HUES6 (cell line): ENCODE measurements around the gene SCRN3.
"Not testable (repeated sequence)": the region's sequence is repeated elsewhere in the genome, so short reads cannot be mapped to it uniquely, and the experiment has no call there.

ENCODE experiments used
- H3K27ac ChIP-seq: 2 replicates; pipeline ENCODE4 v1.7.0; 2013; ENCODE audit warnings: low read depth, mild to moderate bottlenecking, low read length, inconsistent platforms
- H3K27me3 ChIP-seq: 2 replicates; pipeline ENCODE4 v1.6.1; 2013; ENCODE audit warnings: low read length; ENCODE audit not compliant: control insufficient read depth, insufficient read depth
- H3K36me3 ChIP-seq: 2 replicates; pipeline ENCODE4 v1.6.1; 2013; ENCODE audit warnings: low read length; ENCODE audit not compliant: control insufficient read depth, insufficient read depth
- H3K4me1 ChIP-seq: 2 replicates; pipeline ENCODE4 v1.6.1; 2013; ENCODE audit warnings: low read length; ENCODE audit not compliant: control insufficient read depth, insufficient read depth
- H3K4me3 ChIP-seq: 2 replicates; pipeline ENCODE4 v1.5.1; 2013; ENCODE audit warnings: low read depth, low read length
- H3K9ac ChIP-seq: one replicate; pipeline ENCODE4 v1.6.1; 2013; ENCODE audit warnings: mild to moderate bottlenecking, low read length
- H3K9me3 ChIP-seq: 2 replicates; pipeline ENCODE4 v1.6.1; 2013; ENCODE audit warnings: low read depth, low read length; ENCODE audit not compliant: control insufficient read depth, insufficient read depth

SCRN3 gene

DNA sequence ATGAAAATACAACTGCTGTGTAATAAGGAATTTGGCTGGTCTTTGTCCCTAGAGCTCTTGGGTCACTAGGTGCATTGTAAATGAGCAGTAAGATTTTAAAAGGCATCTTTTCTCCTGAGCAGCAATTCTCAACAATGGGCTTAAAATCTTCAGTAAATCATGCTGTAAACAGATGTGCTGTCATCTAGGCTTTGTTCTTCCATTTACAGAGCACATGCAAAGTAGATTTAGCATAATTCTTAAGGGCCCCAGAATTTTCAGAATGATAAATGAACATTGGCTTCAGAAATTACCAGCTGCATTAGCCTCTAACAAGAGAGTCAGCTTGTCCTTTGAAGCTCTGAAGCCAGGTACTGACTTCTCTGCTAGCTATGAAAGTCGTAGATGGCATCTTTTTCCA, 26.8 kb upstream of the SCRN3 start:
- Histone ChIP-seq H3K27me3 (no peaks in the 10 kb centered on the region), H3K9ac (no peak overlapping the region), H3K36me3 (peaks cover 12% of the 10 kb centered on the region), H3K9me3 (peaks cover 23% of the 10 kb centered on the region), H3K4me1 (no peaks in the 10 kb centered on the region), H3K4me3 (no peak overlapping the region), H3K27ac (no peak overlapping the region)

DNA sequence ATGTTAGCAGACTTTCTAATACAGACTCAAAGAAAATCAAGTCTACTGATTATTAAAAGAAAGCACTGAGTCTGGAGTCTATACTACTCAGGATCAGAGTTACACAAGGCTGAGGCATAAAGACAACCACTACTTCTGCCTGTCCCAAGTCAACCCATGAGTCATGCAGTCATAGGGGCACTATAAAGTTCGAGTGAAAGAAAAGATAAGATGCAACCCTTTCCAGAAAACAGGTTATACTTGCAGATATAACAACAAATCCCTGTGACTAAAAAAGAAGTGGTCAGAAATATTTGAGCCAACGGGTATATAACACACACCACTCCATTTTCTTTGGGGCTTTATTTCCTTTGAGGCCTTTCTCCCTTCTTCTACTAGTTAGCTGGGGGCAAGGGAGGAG, 18.6 kb upstream of the SCRN3 start:
- Histone ChIP-seq H3K27ac (no peak overlapping the region), H3K36me3 (peaks cover 41% of the 10 kb centered on the region), H3K4me1 (no peaks in the 10 kb centered on the region), H3K9ac (no peak overlapping the region), H3K9me3 (no peaks in the 10 kb centered on the region), H3K27me3 (no peaks in the 10 kb centered on the region), H3K4me3 (no peak overlapping the region)

DNA sequence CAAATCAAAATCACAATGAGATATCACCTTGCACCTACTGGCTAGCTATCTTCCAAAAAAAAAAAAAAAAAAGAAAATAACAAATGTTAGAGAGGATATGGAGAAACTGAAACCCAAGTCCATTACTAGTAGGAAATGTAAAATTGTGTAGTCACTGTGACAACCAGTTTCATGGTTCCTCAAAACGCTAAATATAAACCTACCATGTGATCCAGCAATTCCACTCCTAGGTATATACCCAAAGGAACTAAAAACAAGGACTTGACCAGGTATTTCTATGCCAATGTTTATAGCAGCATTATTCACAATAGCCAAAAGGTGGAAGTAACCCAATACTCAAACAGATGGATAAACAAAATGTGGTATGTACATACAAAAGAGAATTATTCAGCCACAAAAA, 11.7 kb upstream of the SCRN3 start:
- Histone ChIP-seq H3K9ac (no peak overlapping the region), H3K4me3 (no peak overlapping the region), H3K36me3 (peaks cover 30% of the 10 kb centered on the region), H3K4me1 (no peaks in the 10 kb centered on the region), H3K27ac (no peak overlapping the region), H3K27me3 (no peaks in the 10 kb centered on the region), H3K9me3 (no peaks in the 10 kb centered on the region)

DNA sequence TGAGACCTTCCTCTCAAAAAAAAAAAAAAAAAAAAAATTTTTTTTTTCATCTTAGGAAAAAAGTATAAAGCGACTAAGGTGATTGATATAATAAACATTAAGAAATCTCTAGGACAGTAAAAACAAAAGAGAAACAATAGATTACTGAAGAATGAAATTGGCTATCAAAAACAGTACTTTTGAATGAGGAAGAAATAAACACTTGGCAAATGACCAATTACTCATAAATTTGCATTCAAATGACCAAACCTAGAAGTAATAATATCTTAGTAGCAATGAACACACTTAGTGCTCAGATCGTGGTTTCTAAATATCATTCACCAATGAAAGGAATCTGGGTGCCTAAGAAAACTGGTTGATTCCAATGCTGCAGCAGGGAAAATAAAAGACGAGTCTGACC, 10.3 kb upstream of the SCRN3 start:
- Histone ChIP-seq H3K9me3 (no peaks in the 10 kb centered on the region), H3K36me3 (peaks cover 26% of the 10 kb centered on the region), H3K27me3 (no peaks in the 10 kb centered on the region), H3K4me1 (no peaks in the 10 kb centered on the region), H3K4me3 (no peak overlapping the region), H3K9ac (no peak overlapping the region), H3K27ac (no peak overlapping the region)

DNA sequence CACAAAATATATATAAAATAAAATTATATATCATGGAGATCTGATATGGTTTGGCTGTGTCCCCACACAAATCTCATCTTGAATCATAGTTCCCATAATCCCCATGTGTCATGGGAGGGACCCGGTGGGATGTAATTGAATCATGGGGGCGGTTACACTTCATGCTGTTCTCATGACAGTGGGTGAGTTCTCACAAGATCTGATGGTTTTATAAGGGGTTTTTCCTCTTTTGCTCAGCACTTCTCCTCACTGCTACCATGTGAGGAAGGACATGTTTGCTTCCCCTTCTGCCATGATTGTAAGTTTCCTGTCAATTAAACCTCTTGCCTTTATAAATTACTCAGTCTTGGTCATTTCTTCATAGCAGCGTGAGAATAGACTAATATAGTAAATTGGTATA, 6.8 kb upstream of the SCRN3 start:
- H3K27me3 ChIP-seq, H3K27ac ChIP-seq, H3K9ac ChIP-seq, H3K4me3 ChIP-seq, H3K9me3 ChIP-seq, H3K4me1 ChIP-seq: not testable (repeated sequence)
- H3K36me3 ChIP-seq, result peaks cover 23% of the 10 kb centered on the region

DNA sequence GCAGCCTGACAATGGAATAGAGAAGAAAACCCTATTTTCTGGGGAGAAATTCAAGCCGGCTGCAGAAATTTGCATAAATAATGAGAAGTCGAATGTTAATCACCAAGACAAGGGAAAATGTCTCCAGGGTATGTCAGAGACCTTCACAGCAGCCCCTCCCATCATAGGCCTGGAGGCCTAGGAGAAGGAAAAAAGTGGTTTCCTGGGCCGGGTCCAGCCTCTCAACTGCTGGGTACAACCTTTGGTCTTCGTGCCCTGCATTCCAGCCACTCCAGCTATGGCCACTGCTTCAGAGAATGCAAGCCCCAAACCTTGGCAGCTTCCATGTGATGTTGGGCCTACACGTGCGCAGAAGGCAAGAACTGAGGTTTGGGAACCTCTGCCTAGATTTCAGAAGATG, 6.0 kb upstream of the SCRN3 start:
- no peaks in the 10 kb centered on the region for H3K9me3 ChIP-seq
- no peak overlapping the region for H3K9ac ChIP-seq
- 0 out of 2 replicates have a peak, but pooled peaks cover 3% of the 10 kb centered on the region for H3K4me1 ChIP-seq
- H3K27me3 ChIP-seq, result no peaks in the 10 kb centered on the region
- H3K4me3 ChIP-seq, result no peak overlapping the region
- peaks cover 21% of the 10 kb centered on the region for H3K36me3 ChIP-seq
- H3K27ac ChIP-seq, result no peak overlapping the region

DNA sequence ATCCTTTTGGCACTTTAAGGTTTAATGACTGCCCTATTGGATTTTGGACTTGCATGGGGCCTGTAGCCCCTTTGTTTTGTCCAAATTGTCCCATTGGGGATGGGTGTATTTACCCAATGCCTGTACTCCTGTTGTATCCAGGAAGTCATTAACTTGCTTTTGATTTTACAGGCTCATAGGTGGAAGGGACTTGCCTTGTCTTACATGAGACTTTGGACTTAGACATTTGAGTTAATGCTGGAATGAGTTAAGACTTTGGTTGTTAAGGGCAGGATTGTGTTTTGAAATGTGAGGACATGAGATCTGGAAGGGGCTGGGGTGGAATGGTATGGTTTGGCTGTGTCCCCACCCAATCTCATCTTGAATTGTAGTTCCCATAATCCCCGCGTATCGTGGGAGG, 5.2 kb upstream of the SCRN3 start:
- not testable (repeated sequence) for H3K27ac ChIP-seq, H3K9ac ChIP-seq, H3K4me1 ChIP-seq, H3K4me3 ChIP-seq, H3K9me3 ChIP-seq, H3K27me3 ChIP-seq
- H3K36me3 ChIP-seq, result peaks cover 21% of the 10 kb centered on the region

DNA sequence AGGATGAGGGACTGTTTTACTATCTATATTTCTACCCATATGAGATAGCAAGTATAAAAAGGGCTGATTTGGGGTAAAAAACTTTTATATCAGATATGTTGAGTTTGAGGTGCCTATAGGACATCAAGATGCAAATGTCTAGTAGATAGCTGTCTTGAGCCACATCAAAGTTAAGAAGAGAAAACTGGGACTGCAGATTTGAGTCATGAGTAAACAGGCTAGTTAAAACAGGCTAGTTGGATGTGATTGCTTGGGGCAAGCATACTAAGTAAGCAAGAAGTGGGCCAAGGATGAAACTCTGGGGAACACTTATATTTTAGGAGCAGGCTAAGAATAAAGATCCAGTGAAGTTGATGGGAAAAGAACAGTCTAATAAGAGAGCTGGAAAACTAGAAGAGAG, 2.8 kb upstream of the SCRN3 start:
- H3K4me1 ChIP-seq, result 0 out of 2 replicates have a peak, but pooled peaks cover 5% of the 10 kb centered on the region
- no peaks in the 10 kb centered on the region for H3K27me3 ChIP-seq
- H3K27ac ChIP-seq, result no peak overlapping the region
- H3K36me3 ChIP-seq, result 0 out of 2 replicates have a peak, but pooled peaks cover 4% of the 10 kb centered on the region
- no peak overlapping the region for H3K9ac ChIP-seq
- no peaks in the 10 kb centered on the region for H3K9me3 ChIP-seq
- no peak overlapping the region for H3K4me3 ChIP-seq

DNA sequence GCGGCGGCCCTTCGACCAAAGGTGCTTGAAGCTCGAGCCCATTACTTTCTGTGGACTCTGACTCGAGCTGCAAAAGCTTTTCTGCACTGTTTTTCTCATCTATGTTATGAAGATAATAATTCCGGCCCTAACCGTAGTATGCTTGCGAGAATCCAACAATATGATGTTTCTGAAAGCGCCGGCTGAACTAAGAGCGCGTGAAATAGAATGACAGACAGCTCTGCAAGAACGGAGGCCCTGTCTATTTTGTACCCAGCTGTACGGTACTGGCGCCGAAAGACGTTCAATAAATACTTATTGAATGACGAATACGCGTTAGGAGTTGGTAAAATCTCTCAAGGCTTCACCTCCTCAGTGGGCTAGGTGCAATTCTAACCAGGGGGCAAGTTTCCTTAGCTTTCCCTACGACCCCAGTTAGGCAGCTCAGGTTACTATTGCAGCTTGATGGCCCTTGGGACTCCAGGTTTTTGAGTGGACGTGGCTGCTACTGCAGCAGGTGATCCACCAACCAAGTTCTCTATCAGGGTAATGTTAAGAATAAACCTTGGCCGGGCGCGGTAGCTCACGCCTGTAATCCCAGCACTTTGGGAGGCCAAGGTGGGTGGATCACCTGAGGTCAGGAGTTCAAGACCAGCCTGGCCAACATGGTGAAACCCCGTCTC, 570 bp downstream of the SCRN3 start:
- H3K27ac ChIP-seq, result no peak overlapping the region
- peak overlapping the region; percentile 80 for H3K9ac ChIP-seq
- H3K36me3 ChIP-seq, result no peaks in the 10 kb centered on the region
- peak overlapping the region; percentile 95 for H3K4me3 ChIP-seq
- H3K27me3 ChIP-seq, result no peaks in the 10 kb centered on the region
- H3K4me1 ChIP-seq, result 0 out of 2 replicates have a peak, but pooled peaks cover 5% of the 10 kb centered on the region
- H3K9me3 ChIP-seq, result no peaks in the 10 kb centered on the region

DNA sequence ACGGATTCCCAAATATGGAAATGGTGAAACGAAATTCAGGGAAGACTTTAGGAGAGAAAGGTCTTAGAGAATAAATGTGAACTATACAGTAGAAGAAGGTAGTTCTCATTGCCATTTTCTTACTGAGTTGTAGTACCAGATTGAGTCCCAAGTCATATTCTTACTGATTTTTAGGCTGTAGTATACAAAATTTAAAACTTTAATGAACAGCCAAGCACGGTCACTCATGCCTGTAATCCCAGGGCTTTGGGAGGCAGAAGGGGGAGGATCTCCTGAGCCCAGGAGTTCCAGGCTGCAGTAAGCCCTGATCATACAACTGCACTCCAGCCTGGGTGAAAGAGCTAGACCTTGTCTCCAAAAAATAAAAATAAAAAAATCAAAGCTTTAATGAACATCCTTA, 2.2 kb downstream of the SCRN3 start:
- Histone ChIP-seq H3K27me3 (no peaks in the 10 kb centered on the region), H3K9me3 (no peaks in the 10 kb centered on the region), H3K9ac (no peak overlapping the region), H3K4me1 (0 out of 2 replicates have a peak, but pooled peaks cover 5% of the 10 kb centered on the region), H3K36me3 (no peaks in the 10 kb centered on the region), H3K27ac (no peak overlapping the region), H3K4me3 (no peak overlapping the region)

DNA sequence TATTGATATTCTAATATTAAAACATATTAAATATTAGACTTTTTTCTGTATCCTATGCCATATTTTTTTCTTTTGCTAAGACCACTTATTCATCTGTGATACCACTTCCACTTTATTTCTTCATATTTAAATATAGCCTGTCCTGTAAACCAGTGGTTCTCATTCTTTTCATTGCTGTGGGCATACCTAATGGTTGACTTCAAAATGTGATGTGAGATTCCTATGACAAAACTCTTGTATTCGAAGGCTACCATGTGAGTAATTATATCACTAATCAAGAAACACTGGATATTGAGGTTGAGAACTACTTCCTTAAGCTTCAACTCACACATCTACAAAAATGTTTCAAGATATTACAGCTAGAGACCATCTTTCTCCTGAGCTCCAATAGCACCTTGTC, 3.6 kb downstream of the SCRN3 start:
- Histone ChIP-seq H3K4me3 (no peak overlapping the region), H3K27me3 (no peaks in the 10 kb centered on the region), H3K36me3 (no peaks in the 10 kb centered on the region), H3K27ac (no peak overlapping the region), H3K9ac (no peak overlapping the region), H3K4me1 (0 out of 2 replicates have a peak, but pooled peaks cover 5% of the 10 kb centered on the region), H3K9me3 (no peaks in the 10 kb centered on the region)
